K562 (cell line): Measurements from ENCODE around the gene MYO5C. TPM values are rescaled to one million over a fixed set of nuclear protein-coding genes. Genes with fewer than 3 reads are reported as not detected.

Experiments
- ATAC-seq: fragments of 200-7000 bp; cut with Tn5 transposase; 3 replicates; pipeline ENCODE4 v1.9.1; 2020; ENCODE audit warnings: moderate library complexity
- BruUV-seq: library from RNA; stranded (reverse); fragments of 400-500 nt; replicated peaks from 2 replicates; lab custom pipeline; 2021; lab: Mats Ljungman, UMichigan
- CTCF ChIA-PET: fragments of 300-600 bp; formaldehyde crosslinking; extraction: SDS; loops from one replicate; lab custom pipeline; 2021; ENCODE audit warnings: low intra/inter-chr PET ratio; lab: Yijun Ruan, JAX
- POLR2A ChIA-PET: fragments of 300-600, 350-650 bp; sonication (Branson Sonifier 250); formaldehyde crosslinking; extraction: SDS; loops from one replicate; lab custom pipeline; 2021; ENCODE audit warnings: antibody characterized with exemption, inconsistent platforms; lab: Yijun Ruan, JAX
- DNase-seq, 4 experiments: peaks; one replicate each; pipeline versions ENCODE4 v3.0.0 to v3.0.0-alpha.2; 2011 to 2018; ENCODE audit warnings: low spot score in 3 of 4, mixed read lengths in 3 of 4; ENCODE audit errors: extremely low read depth in 1 of 4
- FAIRE-seq: peaks from 2 replicates; lab custom pipeline; 2011; peaks lifted over from hg19 to GRCh38; lab: Jason Lieb, UNC
- H2AFZ ChIP-seq: 2 replicates; pipeline ENCODE4 v1.6.0; 2011; ENCODE audit warnings: low read depth, low read length, control low read depth, inconsistent platforms
- H3K27ac ChIP-seq: fragments of 200-600 bp; 3 replicates; pipeline ENCODE4 v1.8.0; 2011; ENCODE audit warnings: low read depth, mild to moderate bottlenecking, control low read depth, inconsistent platforms, low read length, moderate library complexity, mixed read lengths; ENCODE audit errors: extremely low read depth
- H3K27me3 ChIP-seq, 2 experiments: fragments of 300-600 bp in 1 of 2; 2 replicates in 1 of 2; 3 replicates in 1 of 2; pipeline versions ENCODE4 v1.6.0 to v1.8.0; 2011; ENCODE audit warnings: inconsistent platforms in 2 of 2, low read length in 2 of 2, mild to moderate bottlenecking in 1 of 2, mixed read lengths in 1 of 2, moderate library complexity in 1 of 2; ENCODE audit not compliant: control insufficient read depth in 2 of 2, insufficient read depth in 2 of 2
- H3K36me3 ChIP-seq: fragments of 300-600 bp; 3 replicates; pipeline ENCODE4 v1.8.0; 2011; ENCODE audit warnings: mild to moderate bottlenecking, low read length, inconsistent platforms; ENCODE audit not compliant: control insufficient read depth, insufficient read depth
- H3K4me1 ChIP-seq, 2 experiments: fragments of 200-600 bp in 1 of 2; replicated peaks in 1 of 2; 2 replicates in 1 of 2; 3 replicates in 1 of 2; pipeline versions ENCODE4 v1.5.1 to v1.8.0; 2011; ENCODE audit warnings: inconsistent platforms in 2 of 2, low read length in 2 of 2, mild to moderate bottlenecking in 1 of 2, mixed read lengths in 1 of 2, moderate library complexity in 1 of 2; ENCODE audit not compliant: control insufficient read depth in 2 of 2, insufficient read depth in 2 of 2
- H3K4me2 ChIP-seq: 2 replicates; pipeline ENCODE4 v1.6.1; 2011; ENCODE audit warnings: low read length, control low read depth, inconsistent platforms, mixed read lengths; ENCODE audit not compliant: insufficient read depth
- H3K4me3 ChIP-seq: fragments of 200-600 bp; sonication (generic), shearing (Covaris generic); 2 replicates; pipeline ENCODE4 v1.5.1; 2016; ENCODE audit warnings: control low read depth, inconsistent platforms
- H3K79me2 ChIP-seq: fragments of 200-600 bp; 3 replicates; pipeline ENCODE4 v1.8.0; 2011; ENCODE audit warnings: low read length, inconsistent platforms; ENCODE audit not compliant: control insufficient read depth, insufficient read depth
- H3K9ac ChIP-seq, 2 experiments: 2 replicates each; pipeline versions ENCODE4 v1.6.0 to v1.6.1; 2011; ENCODE audit warnings: low read depth in 2 of 2, low read length in 2 of 2, control low read depth in 1 of 2, inconsistent platforms in 1 of 2, mild to moderate bottlenecking in 1 of 2, mixed read lengths in 1 of 2; ENCODE audit not compliant: insufficient read depth in 1 of 2
- H3K9me1 ChIP-seq: one replicate; pipeline ENCODE4 v1.6.0; 2011; ENCODE audit warnings: inconsistent platforms, mild to moderate bottlenecking, low read length, moderate library complexity; ENCODE audit not compliant: control insufficient read depth, insufficient read depth
- H3K9me3 ChIP-seq: replicated peaks from 2 replicates; pipeline ENCODE4 v1.5.1; 2011; ENCODE audit warnings: low read depth, low read length, inconsistent platforms; ENCODE audit not compliant: control insufficient read depth, insufficient read depth
- H4K20me1 ChIP-seq: replicated peaks from 2 replicates; pipeline ENCODE4 v1.6.1; 2011; ENCODE audit warnings: low read length, inconsistent platforms, mixed read lengths; ENCODE audit not compliant: control insufficient read depth, insufficient read depth
- ATF7 ChIP-seq: fragments of 450-650 bp; IDR thresholded peaks from 2 replicates; pipeline ENCODE4 v1.7.1; 2014; ENCODE audit warnings: mild to moderate bottlenecking, moderate library complexity
- CEBPB ChIP-seq: fragments of 450-650 bp; IDR thresholded peaks from 2 replicates; pipeline ENCODE4 v1.6.1; 2016; ENCODE audit warnings: missing genetic modification characterization, missing compliant biosample characterization
- CEBPG ChIP-seq, 3 experiments: fragments of 200-800 bp in 1 of 3; sonication (Bioruptor generic) in 1 of 3; sonication (generic) in 1 of 3; formaldehyde crosslinking in 1 of 3; IDR thresholded peaks in 2 of 3; conservative IDR thresholded peaks in 1 of 3; 2 replicates each; pipeline versions ENCODE4 v1.6.1 to v1.8.0; 2016 to 2022; ENCODE audit warnings: missing compliant biosample characterization in 2 of 3, missing genetic modification characterization in 2 of 3, mild to moderate bottlenecking in 1 of 3, missing genetic modification reagents in 1 of 3
- CREM ChIP-seq: IDR thresholded peaks from 2 replicates; pipeline ENCODE4 v1.6.1; 2014; ENCODE audit warnings: antibody characterized with exemption, low read depth
- ELF1 ChIP-seq: fragments of 200-800 bp; sonication (Bioruptor generic); IDR thresholded peaks from 2 replicates; pipeline ENCODE4 v1.6.1; 2016; ENCODE audit warnings: missing genetic modification characterization, missing compliant biosample characterization
- FOXJ2 ChIP-seq: fragments of 200-800 bp; sonication (Bioruptor generic); IDR thresholded peaks from 2 replicates; pipeline ENCODE4 v1.6.1; 2016; ENCODE audit warnings: missing genetic modification characterization, missing compliant biosample characterization
- GATAD2A ChIP-seq: fragments of 450-650 bp; IDR thresholded peaks from 2 replicates; pipeline ENCODE4 v1.6.1; 2017
- JUN ChIP-seq, 2 experiments: sonication (generic) in 1 of 2; formaldehyde crosslinking in 1 of 2; IDR thresholded peaks; 2 replicates each; pipeline versions ENCODE4 v1.6.1 to v1.8.0; 2012 to 2022; ENCODE audit warnings: borderline replicate concordance in 2 of 2, mild to moderate bottlenecking in 2 of 2, improper control_type of control experiment in 1 of 2, low read depth in 1 of 2, low read length in 1 of 2, missing genetic modification reagents in 1 of 2
- JUND ChIP-seq, 2 experiments: IDR thresholded peaks; 2 replicates in 1 of 2; 3 replicates in 1 of 2; pipeline ENCODE4 v1.6.1; 2011; ENCODE audit warnings: borderline replicate concordance in 2 of 2, low read depth in 2 of 2, low read length in 2 of 2, improper control_type of control experiment in 1 of 2, missing biosample characterization in 1 of 2, missing genetic modification characterization in 1 of 2, missing genetic modification reagents in 1 of 2
- RB1 ChIP-seq: fragments of 450-650 bp; IDR thresholded peaks from 2 replicates; pipeline ENCODE4 v1.6.1; 2017; ENCODE audit warnings: low read depth, mild to moderate bottlenecking
- SPI1 ChIP-seq: IDR thresholded peaks from 2 replicates; pipeline ENCODE4 v1.6.1; 2011; ENCODE audit warnings: low read depth, low read length, control low read depth, borderline replicate concordance
- WGBS: fragments of 100-300 bp; shearing (Covaris generic); methylation state at CpG from one replicate; pipeline ENCODE4 v1.1.6; 2016; ENCODE audit warnings: low coverage, mixed read lengths; ENCODE audit not compliant: insufficient coverage; ENCODE audit errors: missing lambda C conversion rate; 5-methylcytosine and 5-hydroxymethylcytosine counted together
- in situ Hi-C: fragments of 300-500 bp; cut with MboI; formaldehyde crosslinking; loops from 4 replicates; pipeline ENCODE4 v1.15.0; 2018; ENCODE audit warnings: inconsistent platforms, mixed read lengths
- intact Hi-C: fragments of 100-400 bp; cut with micrococcal nuclease; formaldehyde crosslinking; loops from 2 replicates; pipeline ENCODE4 v1.14.2; 2022
- polyA plus RNA-seq, 8 experiments: library from polyadenylated mRNA; depleted of rRNA in 4 of 8; stranded (reverse) in 5 of 8; unstranded in 3 of 8; fragments of >200 nt; fragmentation: Nextera tagmentation in 2 of 8; fragmentation: Illumina TruSeq in 1 of 8; extraction: Ambion mirVana in 2 of 8; extraction: Trizol in 1 of 8; gene quantifications; 2 replicates each; pipeline versions ENCODE4 v1.2.1 to v1.2.3, GENCODE V29; 2011 to 2014; ENCODE audit warnings: inconsistent platforms in 1 of 8, missing spikeins in 1 of 8
- total RNA-seq, 7 experiments: library from RNA; depleted of rRNA in 6 of 7; stranded (reverse); fragments of >200 nt in 6 of 7; fragmentation: Illumina TruSeq in 2 of 7; extraction: Trizol in 2 of 7; gene quantifications; 2 replicates each; pipeline versions ENCODE4 v1.2.1 to v1.2.3, GENCODE V29; 2011 to 2021; ENCODE audit warnings: low replicate concordance in 1 of 7
- TF ChIP-seq, protein P1 (sequence below), 2 experiments: fragments of 450-650 bp in 1 of 2; sonication (generic) in 1 of 2; formaldehyde crosslinking in 1 of 2; IDR thresholded peaks in 1 of 2; conservative IDR thresholded peaks in 1 of 2; 2 replicates each; pipeline versions ENCODE4 v1.6.1 to v1.8.1; 2016 to 2023; ENCODE audit warnings: mild to moderate bottlenecking in 2 of 2, moderate library complexity in 2 of 2, inconsistent platforms in 1 of 2, missing genetic modification reagents in 1 of 2
- TF ChIP-seq, protein P2 (sequence below): fragments of 250-450 bp; sonication (Bioruptor Pico); IDR thresholded peaks from 2 replicates; pipeline ENCODE4 v1.5.0; 2020; ENCODE audit warnings: mild to moderate bottlenecking, borderline replicate concordance
- TF ChIP-seq, protein P3 (sequence below): fragments of 250-450 bp; sonication (Bioruptor Pico); IDR thresholded peaks from 2 replicates; pipeline ENCODE4 v1.8.0; 2021; ENCODE audit warnings: mild to moderate bottlenecking, moderate library complexity

MYO5C gene
- total and polyA plus RNA-seq, 9 of the 15 experiments (the other 6 are each of a cell fraction or from before 2014, with no cell fraction given): 0.01 to 0.24 TPM; not detected in 7

DNA sequence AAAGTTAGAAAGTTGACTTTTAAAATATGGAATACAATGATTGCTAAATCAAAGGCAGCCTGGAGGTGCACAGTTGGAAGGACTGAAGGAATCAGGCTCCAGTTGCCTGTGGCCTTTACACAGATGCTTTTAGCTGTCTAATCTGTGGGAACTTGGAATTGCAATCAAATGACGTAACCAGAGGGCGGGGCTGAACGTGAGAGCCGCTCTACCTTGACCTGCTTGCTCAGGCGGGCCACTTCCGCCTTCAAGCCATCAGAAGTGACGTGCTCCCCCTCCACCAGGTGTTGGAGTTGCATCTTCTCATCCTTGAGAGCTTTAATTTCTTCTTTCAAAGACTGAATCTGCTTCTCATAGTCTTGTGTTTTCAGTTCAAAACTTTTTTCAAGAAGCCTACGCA is 66.7 kb downstream of the MYO5C start:
- POLR2A ChIA-PET: no interaction called here
- in situ Hi-C loops (no loop called here), intact Hi-C loops (loop anchor here (5.0 kb wide), 2 partner anchors 67 to 447 kb away; no protein-coding TSS in a partner anchor)
- H2AFZ ChIP-seq: peak overlapping the region; percentile 27; the same call in 1 of the 2 replicates
- 6% methylated on average over 8 of the region's 8 CpGs for WGBS
- H3K27ac ChIP-seq: no peak overlapping the region
- H3K4me3 ChIP-seq: no peak overlapping the region
- CTCF ChIA-PET: interaction anchor here (1.4 kb wide), 1 partner anchor 247 kb away, joined by 3 read pairs; no protein-coding TSS in a partner anchor
- BruUV-seq: no TSS peak
- DNase-seq (peak; percentile 14 to 49 (median 43)), ATAC-seq (peak; percentile 69), FAIRE-seq (no peak)
- H3K36me3 ChIP-seq: no peaks in the 10 kb centered on the region
- no peaks in the 10 kb centered on the region for H3K9me3 ChIP-seq
- no peaks in the 10 kb centered on the region for H4K20me1 ChIP-seq
- no peak overlapping the region for H3K9ac ChIP-seq
- H3K4me2 ChIP-seq: 0 out of 2 replicates have a peak overlapping the region, but pooled peaks have one; percentile 4
- H3K79me2 ChIP-seq: no peaks in the 10 kb centered on the region
- no peaks in the 10 kb centered on the region for H3K9me1 ChIP-seq
- peaks cover 11 to 29% of the 10 kb centered on the region in 2 experiments; a peak in 4 of 5 replicates for H3K27me3 ChIP-seq
- no peaks in the 10 kb centered on the region; a peak in 2 of 5 replicates for H3K4me1 ChIP-seq
- TF ChIP-seq, protein P1, sequence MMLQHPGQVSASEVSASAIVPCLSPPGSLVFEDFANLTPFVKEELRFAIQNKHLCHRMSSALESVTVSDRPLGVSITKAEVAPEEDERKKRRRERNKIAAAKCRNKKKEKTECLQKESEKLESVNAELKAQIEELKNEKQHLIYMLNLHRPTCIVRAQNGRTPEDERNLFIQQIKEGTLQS (IDR thresholded peaks at IDR 0.05): peak; percentile 81
- TF ChIP-seq, protein P1 (CRISPR knock-in tag; conservative IDR thresholded peaks at IDR 0.05): no peak
- no peak for TF ChIP-seq GATAD2A
- TF ChIP-seq JUN (IDR thresholded peaks at IDR 0.05; ENCODE audit: borderline replicate concordance, low read depth, low read length): 0 out of 2 replicates have a peak, but pooled peaks have one; percentile 33
- TF ChIP-seq JUN (CRISPR knock-in tag; IDR thresholded peaks at IDR 0.05; ENCODE audit: borderline replicate concordance): no peak
- TF ChIP-seq, protein P2, sequence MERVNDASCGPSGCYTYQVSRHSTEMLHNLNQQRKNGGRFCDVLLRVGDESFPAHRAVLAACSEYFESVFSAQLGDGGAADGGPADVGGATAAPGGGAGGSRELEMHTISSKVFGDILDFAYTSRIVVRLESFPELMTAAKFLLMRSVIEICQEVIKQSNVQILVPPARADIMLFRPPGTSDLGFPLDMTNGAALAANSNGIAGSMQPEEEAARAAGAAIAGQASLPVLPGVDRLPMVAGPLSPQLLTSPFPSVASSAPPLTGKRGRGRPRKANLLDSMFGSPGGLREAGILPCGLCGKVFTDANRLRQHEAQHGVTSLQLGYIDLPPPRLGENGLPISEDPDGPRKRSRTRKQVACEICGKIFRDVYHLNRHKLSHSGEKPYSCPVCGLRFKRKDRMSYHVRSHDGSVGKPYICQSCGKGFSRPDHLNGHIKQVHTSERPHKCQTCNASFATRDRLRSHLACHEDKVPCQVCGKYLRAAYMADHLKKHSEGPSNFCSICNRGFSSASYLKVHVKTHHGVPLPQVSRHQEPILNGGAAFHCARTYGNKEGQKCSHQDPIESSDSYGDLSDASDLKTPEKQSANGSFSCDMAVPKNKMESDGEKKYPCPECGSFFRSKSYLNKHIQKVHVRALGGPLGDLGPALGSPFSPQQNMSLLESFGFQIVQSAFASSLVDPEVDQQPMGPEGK (CRISPR knock-in tag): no peak
- TF ChIP-seq, protein P3, sequence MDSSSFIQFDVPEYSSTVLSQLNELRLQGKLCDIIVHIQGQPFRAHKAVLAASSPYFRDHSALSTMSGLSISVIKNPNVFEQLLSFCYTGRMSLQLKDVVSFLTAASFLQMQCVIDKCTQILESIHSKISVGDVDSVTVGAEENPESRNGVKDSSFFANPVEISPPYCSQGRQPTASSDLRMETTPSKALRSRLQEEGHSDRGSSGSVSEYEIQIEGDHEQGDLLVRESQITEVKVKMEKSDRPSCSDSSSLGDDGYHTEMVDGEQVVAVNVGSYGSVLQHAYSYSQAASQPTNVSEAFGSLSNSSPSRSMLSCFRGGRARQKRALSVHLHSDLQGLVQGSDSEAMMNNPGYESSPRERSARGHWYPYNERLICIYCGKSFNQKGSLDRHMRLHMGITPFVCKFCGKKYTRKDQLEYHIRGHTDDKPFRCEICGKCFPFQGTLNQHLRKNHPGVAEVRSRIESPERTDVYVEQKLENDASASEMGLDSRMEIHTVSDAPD (CRISPR knock-in tag): no peak
- TF ChIP-seq ELF1 (tag): 0 out of 2 replicates have a peak, but pooled peaks have one; percentile 36
- TF ChIP-seq CREM: peak; percentile 54; the same call in 1 of the 2 replicates
- TF ChIP-seq CEBPG (CRISPR knock-in tag; IDR thresholded peaks at IDR 0.05): no peak
- TF ChIP-seq CEBPG (tag; conservative IDR thresholded peaks at IDR 0.05 in 1 of 2, IDR thresholded peaks at IDR 0.05 in 1 of 2): peak in 1 of 2 experiments; percentile 64; a peak in 1 of 4 replicates
- peak; percentile 77 for TF ChIP-seq JUND (IDR thresholded peaks at IDR 0.05; ENCODE audit: borderline replicate concordance, low read depth, low read length)
- peak; percentile 79; the same call in 1 of the 3 replicates for TF ChIP-seq JUND (tag; IDR thresholded peaks at IDR 0.05; ENCODE audit: borderline replicate concordance, low read depth, low read length)
- TF ChIP-seq FOXJ2: no peak
- peak; percentile 27; the same call in 1 of the 2 replicates for TF ChIP-seq CEBPB (tag)
- TF ChIP-seq SPI1: 0 out of 2 replicates have a peak, but pooled peaks have one; percentile 31
- TF ChIP-seq ATF7: peak; percentile 91
- no peak for TF ChIP-seq RB1
